OCI-LY7 (cell line): ENCODE data around the gene ANO4. TPM values are rescaled to one million over a fixed set of nuclear protein-coding genes. Genes with fewer than 3 reads are reported as not detected.

ENCODE experiments used
- BruUV-seq: library from RNA; stranded (reverse); fragments of 400-500 nt; replicated peaks from 2 replicates; lab custom pipeline; 2021; lab: Mats Ljungman, UMichigan
- CTCF ChIA-PET: fragments of 300-600 bp; sonication (Branson Sonifier 250); formaldehyde crosslinking; loops from one replicate; lab custom pipeline; 2022; ENCODE audit warnings: antibody characterized with exemption; ENCODE audit not compliant: unreplicated experiment; lab: Charles Lee
- POLR2A ChIA-PET: fragments of 300-600 bp; sonication (Branson Sonifier 250); formaldehyde crosslinking; loops from one replicate; lab custom pipeline; 2022; ENCODE audit warnings: antibody characterized with exemption; lab: Charles Lee
- DNase-seq: peaks from one replicate; pipeline ENCODE4 v3.0.0-alpha.2; 2015; ENCODE audit warnings: low spot score
- H2AFZ ChIP-seq: fragments of 200-600 bp; sonication (generic), shearing (Covaris generic); 2 replicates; pipeline ENCODE4 v1.6.1; 2014; ENCODE audit warnings: mild to moderate bottlenecking, antibody characterized with exemption, low read length, moderate library complexity
- H3K27ac ChIP-seq: fragments of 200-600 bp; sonication (generic); 2 replicates; pipeline ENCODE4 v1.5.1; 2014; ENCODE audit warnings: mixed run types, low read depth, mild to moderate bottlenecking, moderate library complexity, low read length, inconsistent platforms; ENCODE audit not compliant: poor library complexity, severe bottlenecking
- H3K36me3 ChIP-seq: fragments of 200-600 bp; sonication (generic); 2 replicates; pipeline ENCODE4 v1.6.1; 2014; ENCODE audit warnings: mild to moderate bottlenecking, antibody characterized with exemption, low read length, moderate library complexity, mixed read lengths; ENCODE audit not compliant: insufficient read depth
- H3K4me1 ChIP-seq: fragments of 200-600 bp; sonication (generic); 2 replicates; pipeline ENCODE4 v1.5.1; 2014; ENCODE audit warnings: mild to moderate bottlenecking, low read length; ENCODE audit not compliant: insufficient read depth, poor library complexity, severe bottlenecking
- H3K4me2 ChIP-seq: fragments of 200-600 bp; sonication (generic); 2 replicates; pipeline ENCODE4 v1.6.1; 2014; ENCODE audit warnings: mild to moderate bottlenecking, low read length
- H3K4me3 ChIP-seq: fragments of 200-600 bp; sonication (generic); 2 replicates; pipeline ENCODE4 v1.5.1; 2014; ENCODE audit warnings: mild to moderate bottlenecking, low read depth, low read length; ENCODE audit not compliant: poor library complexity, severe bottlenecking
- H3K79me2 ChIP-seq: fragments of 200-600 bp; sonication (generic); 2 replicates; pipeline ENCODE4 v1.6.1; 2016; ENCODE audit warnings: low read depth, mild to moderate bottlenecking, low read length, moderate library complexity, mixed read lengths; ENCODE audit not compliant: insufficient read depth
- H3K9me2 ChIP-seq: fragments of 200-600 bp; sonication (generic); 2 replicates; pipeline ENCODE4 v1.6.1; 2016; ENCODE audit warnings: mild to moderate bottlenecking, low read length, mixed read lengths; ENCODE audit not compliant: insufficient read depth
- H3K9me3 ChIP-seq: fragments of 200-600 bp; sonication (generic); 2 replicates; pipeline ENCODE4 v1.6.1; 2014; ENCODE audit warnings: mild to moderate bottlenecking, mixed run types, low read length, mixed read lengths
- H4K20me1 ChIP-seq: fragments of 200-600 bp; sonication (generic); 2 replicates; pipeline ENCODE4 v1.6.1; 2014; ENCODE audit warnings: mild to moderate bottlenecking, antibody characterized with exemption, low read length, moderate library complexity, mixed read lengths; ENCODE audit not compliant: insufficient read depth
- CTCF ChIP-seq: fragments of 200-600 bp; sonication (generic); conservative IDR thresholded peaks from 2 replicates; pipeline ENCODE4 v1.5.1; 2014; ENCODE audit warnings: mild to moderate bottlenecking, antibody characterized with exemption, low read length, moderate library complexity, mixed read lengths
- EZH2phosphoT487 ChIP-seq: fragments of 200-600 bp; sonication (generic); IDR thresholded peaks from 2 replicates; pipeline ENCODE4 v1.6.1; 2018; ENCODE audit warnings: low read depth, borderline replicate concordance, mild to moderate bottlenecking, mixed run types, antibody characterized with exemption, low read length, moderate library complexity, mixed read lengths
- intact Hi-C: fragments of 100-400 bp; cut with micrococcal nuclease; formaldehyde crosslinking; loops from one replicate; pipeline ENCODE4 v1.10.0; 2022; ENCODE audit not compliant: unreplicated experiment
- total RNA-seq, 2 experiments: library from RNA; depleted of rRNA in 1 of 2; stranded (reverse); fragments of >200 nt in 1 of 2; shearing (Covaris generic) in 1 of 2; gene quantifications; 2 replicates each; pipeline ENCODE4 v1.2.3, GENCODE V29; 2014 to 2022

Gene ANO4
- total RNA-seq, 2 experiments from 2014 or later, result not detected

DNA sequence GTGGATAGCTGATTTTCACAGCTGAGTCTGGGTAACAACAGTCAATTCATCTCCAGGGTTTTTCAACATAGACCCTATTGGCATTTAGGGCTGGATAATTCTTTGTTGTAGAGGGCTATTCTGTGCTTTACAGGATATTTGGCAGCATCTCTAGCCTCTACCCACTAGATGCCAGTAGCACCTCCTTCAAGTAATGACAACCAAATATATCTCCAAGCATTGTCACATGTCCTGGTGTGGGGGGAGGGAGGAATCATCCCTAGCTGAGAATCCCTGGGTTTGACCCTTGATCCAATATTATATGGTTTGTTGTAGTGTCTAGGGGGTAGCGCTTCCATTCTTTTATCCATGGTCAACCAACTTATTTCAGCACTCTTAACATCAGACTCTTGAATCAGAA lies 157.2 kb downstream of the ANO4 start:
- no peak overlapping the region for H2AFZ ChIP-seq
- no peak for DNase-seq
- no TSS peak for BruUV-seq
- ChIA-PET CTCF (no interaction called here), POLR2A (no interaction called here)
- intact Hi-C loops, result no loop called here
- no peak overlapping the region for H3K4me3 ChIP-seq
- H3K79me2 ChIP-seq, result no peaks in the 10 kb centered on the region
- H4K20me1 ChIP-seq, result no peaks in the 10 kb centered on the region
- no peaks in the 10 kb centered on the region for H3K9me2 ChIP-seq
- no peaks in the 10 kb centered on the region for H3K9me3 ChIP-seq
- H3K4me2 ChIP-seq, result no peak overlapping the region
- H3K4me1 ChIP-seq, result no peaks in the 10 kb centered on the region
- H3K27ac ChIP-seq, result no peak overlapping the region
- H3K36me3 ChIP-seq, result no peaks in the 10 kb centered on the region
- TF ChIP-seq EZH2phosphoT487 (no peak), CTCF (no peak)

DNA sequence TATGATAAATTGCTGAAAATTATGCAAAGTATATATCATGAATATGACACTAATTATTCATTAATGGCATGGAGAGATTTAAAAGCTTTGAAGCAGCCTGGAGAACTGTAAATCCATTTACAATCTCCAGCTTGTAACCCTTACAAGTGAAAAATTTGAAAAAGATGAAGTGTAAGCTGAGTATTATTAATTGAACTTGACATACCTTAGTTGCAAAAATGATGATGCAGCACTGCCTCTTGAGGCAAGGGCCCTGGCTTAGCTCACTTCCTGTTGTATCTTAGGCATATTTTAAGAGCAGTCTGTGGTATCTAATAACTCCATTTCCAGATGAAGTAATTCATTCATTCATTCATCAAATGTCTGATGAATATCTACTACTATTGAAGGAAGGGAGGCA lies 158.6 kb downstream of the ANO4 start:
- no TSS peak for BruUV-seq
- Histone ChIP-seq H3K4me3 (no peak overlapping the region), H3K4me2 (no peak overlapping the region), H3K79me2 (no peaks in the 10 kb centered on the region), H3K27ac (no peak overlapping the region), H2AFZ (no peak overlapping the region), H3K9me3 (no peaks in the 10 kb centered on the region), H3K36me3 (no peaks in the 10 kb centered on the region), H3K9me2 (no peaks in the 10 kb centered on the region), H4K20me1 (no peaks in the 10 kb centered on the region), H3K4me1 (no peaks in the 10 kb centered on the region)
- ChIA-PET CTCF (no interaction called here), POLR2A (no interaction called here)
- intact Hi-C loops, result no loop called here
- DNase-seq, result no peak
- TF ChIP-seq EZH2phosphoT487 (no peak), CTCF (no peak)

- TF ChIP-seq CTCF (no peak), EZH2phosphoT487 (no peak)
- Histone ChIP-seq H3K9me3 (no peaks in the 10 kb centered on the region), H3K4me1 (no peaks in the 10 kb centered on the region), H3K36me3 (no peaks in the 10 kb centered on the region), H3K79me2 (no peaks in the 10 kb centered on the region), H3K4me2 (no peak overlapping the region), H4K20me1 (no peaks in the 10 kb centered on the region), H3K27ac (no peak overlapping the region), H2AFZ (no peak overlapping the region), H3K9me2 (no peaks in the 10 kb centered on the region), H3K4me3 (no peak overlapping the region)
- intact Hi-C loops, result no loop called here
- DNase-seq, result no peak
- POLR2A ChIA-PET, result no interaction called here
- CTCF ChIA-PET, result no interaction called here
- BruUV-seq, result no TSS peak
Observed at GRCh38 chr12:100953677-100954076, 159.1 kb downstream of the ANO4 start.
